ENCODE data around the gene FBXW5. TPM values are rescaled to one million over a fixed set of nuclear protein-coding genes. Genes with fewer than 3 reads are reported as not detected.

Gene FBXW5
- total RNA-seq, 4 donors from 2014 or later, result 294 to 820 (median 446) TPM

DNA sequence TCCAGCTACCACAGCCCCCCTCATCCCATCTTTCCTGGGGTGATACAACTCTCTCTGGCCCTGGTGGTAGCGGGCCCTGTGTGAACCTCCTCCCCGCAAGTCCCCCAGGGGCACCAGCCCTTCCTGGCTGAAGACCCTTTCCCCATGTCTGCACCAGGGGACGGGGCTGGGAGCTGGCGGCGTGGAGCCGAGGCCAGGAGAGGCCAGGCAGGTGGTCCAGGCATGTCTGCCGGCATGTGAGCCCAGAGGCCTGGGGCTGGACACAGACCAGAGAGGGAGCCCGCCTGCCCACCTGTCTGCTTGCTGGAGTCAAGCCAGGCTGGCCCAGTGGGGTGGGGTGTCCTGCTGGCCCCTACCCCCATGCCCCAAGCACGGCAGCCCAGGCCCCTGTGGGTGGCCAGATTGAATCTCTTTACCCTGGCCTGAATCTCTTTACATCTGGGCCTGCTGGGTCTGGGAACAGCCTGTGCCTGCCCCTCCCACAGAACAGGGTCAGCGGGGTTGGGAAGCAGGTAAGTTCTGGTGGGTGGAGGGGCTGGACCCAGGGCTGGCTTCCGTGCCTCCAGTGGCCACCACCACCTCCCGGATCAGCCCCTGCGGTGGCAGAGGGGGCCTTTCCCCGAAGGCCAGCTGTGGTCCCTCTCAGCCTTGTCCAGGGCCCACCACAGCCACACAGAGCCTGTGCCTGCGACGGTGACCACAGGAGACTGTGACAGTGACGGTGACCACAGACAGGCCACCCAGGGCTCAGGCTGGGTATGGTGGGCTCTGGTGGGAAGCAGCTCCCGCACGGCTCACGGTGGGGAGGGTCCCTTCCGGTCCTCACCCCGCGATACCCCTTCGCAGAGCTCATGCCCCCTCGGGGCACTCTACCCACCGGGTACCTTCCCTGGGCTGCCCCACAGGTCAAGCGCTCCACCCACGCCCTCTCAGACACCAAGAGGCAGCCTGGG, 14.6 kb upstream of the FBXW5 start:
- no peak for DNase-seq
- peaks cover 0 to 3% (median 3%) of the 10 kb centered on the region in 4 donors for H3K4me1 ChIP-seq
- H3K36me3 ChIP-seq, result no peaks in the 10 kb centered on the region
- TF ChIP-seq EP300 (IDR thresholded peaks at IDR 0.05; ENCODE audit: low read depth) (no peak), POLR2AphosphoS5 (IDR thresholded peaks at IDR 0.05) (no peak), POLR2A (IDR thresholded peaks at IDR 0.05) (no peak)
- TF ChIP-seq, protein P1, sequence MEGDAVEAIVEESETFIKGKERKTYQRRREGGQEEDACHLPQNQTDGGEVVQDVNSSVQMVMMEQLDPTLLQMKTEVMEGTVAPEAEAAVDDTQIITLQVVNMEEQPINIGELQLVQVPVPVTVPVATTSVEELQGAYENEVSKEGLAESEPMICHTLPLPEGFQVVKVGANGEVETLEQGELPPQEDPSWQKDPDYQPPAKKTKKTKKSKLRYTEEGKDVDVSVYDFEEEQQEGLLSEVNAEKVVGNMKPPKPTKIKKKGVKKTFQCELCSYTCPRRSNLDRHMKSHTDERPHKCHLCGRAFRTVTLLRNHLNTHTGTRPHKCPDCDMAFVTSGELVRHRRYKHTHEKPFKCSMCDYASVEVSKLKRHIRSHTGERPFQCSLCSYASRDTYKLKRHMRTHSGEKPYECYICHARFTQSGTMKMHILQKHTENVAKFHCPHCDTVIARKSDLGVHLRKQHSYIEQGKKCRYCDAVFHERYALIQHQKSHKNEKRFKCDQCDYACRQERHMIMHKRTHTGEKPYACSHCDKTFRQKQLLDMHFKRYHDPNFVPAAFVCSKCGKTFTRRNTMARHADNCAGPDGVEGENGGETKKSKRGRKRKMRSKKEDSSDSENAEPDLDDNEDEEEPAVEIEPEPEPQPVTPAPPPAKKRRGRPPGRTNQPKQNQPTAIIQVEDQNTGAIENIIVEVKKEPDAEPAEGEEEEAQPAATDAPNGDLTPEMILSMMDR (IDR thresholded peaks at IDR 0.05), result no peak
- no peaks in the 10 kb centered on the region for H3K27me3 ChIP-seq
- in situ Hi-C loops (cut with MboI; ENCODE audit: low pct_ligation_motif_present in 1 of 4, low pct_unique_long_range_greater_than_20kb in 1 of 4, low sequenced_read_pairs in 3 of 4) (no loop called here), intact Hi-C loops (cut with DNase I; ENCODE audit: low total_unique reads) (no loop called here)
- 85 to 100% methylated on average over 3 to 17 of the region's 28 CpGs for WGBS, 2 donors (ENCODE audit: low coverage in 1 of 2)
- H3K9me3 ChIP-seq, result no peaks in the 10 kb centered on the region
- H3K4me3 ChIP-seq, result no peak overlapping the region
- no peak overlapping the region for H3K27ac ChIP-seq

DNA sequence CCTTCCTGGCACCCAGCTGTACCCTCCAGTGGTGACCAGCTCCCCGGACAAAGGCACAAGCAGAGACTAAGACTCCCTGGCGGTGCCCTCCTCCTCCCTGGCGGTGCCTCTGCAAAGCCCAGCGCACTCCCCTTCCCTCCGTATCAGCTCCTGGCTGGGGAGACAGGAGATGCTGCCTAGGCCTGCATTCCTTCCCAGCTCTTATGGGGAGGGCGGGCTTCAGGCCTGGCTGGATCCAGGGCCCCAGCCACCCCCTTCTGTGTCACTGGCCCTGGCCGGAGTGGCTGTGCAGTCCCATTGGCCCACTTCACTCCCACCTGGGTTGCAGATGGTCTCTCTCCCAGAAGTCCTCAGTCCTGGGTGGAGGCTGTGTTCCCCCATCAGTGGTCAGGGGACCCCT, 13.9 kb upstream of the FBXW5 start:
- no peak for TF ChIP-seq POLR2AphosphoS5 (IDR thresholded peaks at IDR 0.05)
- TF ChIP-seq EP300 (IDR thresholded peaks at IDR 0.05; ENCODE audit: low read depth), result no peak
- TF ChIP-seq, protein P1 (IDR thresholded peaks at IDR 0.05), result no peak
- no peak for TF ChIP-seq POLR2A (IDR thresholded peaks at IDR 0.05)
- intact Hi-C loops (cut with DNase I; ENCODE audit: low total_unique reads), result no loop called here
- Histone ChIP-seq H3K4me3 (no peak overlapping the region), H3K36me3 (no peaks in the 10 kb centered on the region), H3K27ac (no peak overlapping the region), H3K27me3 (no peaks in the 10 kb centered on the region), H3K9me3 (no peaks in the 10 kb centered on the region), H3K4me1 (no peaks in the 10 kb centered on the region)
- in situ Hi-C loops (cut with MboI; ENCODE audit: low pct_ligation_motif_present in 1 of 4, low pct_unique_long_range_greater_than_20kb in 1 of 4, low sequenced_read_pairs in 3 of 4), result no loop called here
- WGBS, 2 donors (ENCODE audit: low coverage in 1 of 2), result 86% methylated on average over 7 of the region's 7 CpGs; no CpG with 5 or more reads in 1 of the 2 donors
- no peak for DNase-seq

DNA sequence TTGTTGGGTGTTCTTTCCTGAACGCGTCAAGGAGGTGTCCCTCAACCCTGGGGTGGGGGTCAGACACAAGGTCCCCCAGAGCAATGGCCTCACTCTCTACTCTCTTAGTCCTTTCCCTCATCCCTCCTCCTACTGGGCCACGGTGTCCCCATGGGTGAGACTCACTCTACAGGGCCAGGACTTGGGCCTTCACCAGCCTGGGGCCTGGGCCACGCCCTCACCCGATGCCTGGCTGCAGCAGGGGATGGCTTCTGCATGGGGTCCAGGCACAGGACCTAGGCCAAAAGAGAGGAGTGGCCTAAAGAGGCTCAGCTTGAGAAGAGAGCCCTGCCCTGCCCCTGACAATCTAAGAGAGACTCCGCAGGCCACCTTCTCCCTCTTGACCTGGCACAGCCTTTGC, 13.4 kb upstream of the FBXW5 start:
- H3K27ac ChIP-seq, result no peak overlapping the region
- no peaks in the 10 kb centered on the region for H3K36me3 ChIP-seq
- no peaks in the 10 kb centered on the region for H3K27me3 ChIP-seq
- TF ChIP-seq POLR2AphosphoS5 (IDR thresholded peaks at IDR 0.05), result no peak
- DNase-seq, result no peak
- intact Hi-C loops (cut with DNase I; ENCODE audit: low total_unique reads), result no loop called here
- no peaks in the 10 kb centered on the region for H3K4me1 ChIP-seq
- H3K4me3 ChIP-seq, result no peak overlapping the region
- H3K9me3 ChIP-seq, result no peaks in the 10 kb centered on the region
- in situ Hi-C loops (cut with MboI; ENCODE audit: low pct_ligation_motif_present in 1 of 4, low pct_unique_long_range_greater_than_20kb in 1 of 4, low sequenced_read_pairs in 3 of 4), result no loop called here
- WGBS, 2 donors (ENCODE audit: low coverage in 1 of 2), result 91% methylated on average over 6 of the region's 6 CpGs; no CpG with 5 or more reads in 1 of the 2 donors

DNA sequence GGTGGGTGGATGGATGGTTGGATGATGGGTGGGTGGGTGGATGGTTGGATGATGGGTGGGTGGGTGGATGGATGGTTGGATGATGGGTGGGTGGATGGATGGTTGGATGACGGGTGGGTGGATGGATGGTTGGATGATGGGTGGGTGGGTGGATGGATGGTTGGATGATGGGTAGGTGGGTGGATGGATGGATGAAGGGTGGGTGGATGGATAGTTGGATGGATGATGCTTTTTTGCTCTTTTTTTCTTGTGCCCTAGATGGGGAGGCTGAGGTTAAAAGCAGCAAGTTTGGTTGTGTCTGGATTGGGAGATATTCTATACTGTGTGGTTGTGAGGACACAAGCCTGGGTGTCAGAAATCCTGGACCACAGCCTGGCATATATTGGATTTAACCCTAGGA, 12.9 kb upstream of the FBXW5 start:
- in situ Hi-C loops (cut with MboI; ENCODE audit: low pct_ligation_motif_present in 1 of 4, low pct_unique_long_range_greater_than_20kb in 1 of 4, low sequenced_read_pairs in 3 of 4), result no loop called here
- no peak overlapping the region for H3K27ac ChIP-seq
- WGBS, 2 donors (ENCODE audit: low coverage in 1 of 2), result 80 to 87% methylated on average over 1 of the region's 1 CpG
- intact Hi-C loops (cut with DNase I; ENCODE audit: low total_unique reads), result no loop called here
- no peaks in the 10 kb centered on the region for H3K9me3 ChIP-seq
- DNase-seq, result no peak
- H3K4me1 ChIP-seq, result no peaks in the 10 kb centered on the region
- TF ChIP-seq EP300 (IDR thresholded peaks at IDR 0.05; ENCODE audit: low read depth) (no peak), POLR2A (IDR thresholded peaks at IDR 0.05) (no peak)
- TF ChIP-seq, protein P1 (IDR thresholded peaks at IDR 0.05), result no peak
- H3K27me3 ChIP-seq, result no peaks in the 10 kb centered on the region
- H3K36me3 ChIP-seq, result no peaks in the 10 kb centered on the region
- no peak overlapping the region for H3K4me3 ChIP-seq

Data from transverse colon (tissue), 4 donors.